Measurements from ENCODE around the gene HIRIP3.

DNA sequence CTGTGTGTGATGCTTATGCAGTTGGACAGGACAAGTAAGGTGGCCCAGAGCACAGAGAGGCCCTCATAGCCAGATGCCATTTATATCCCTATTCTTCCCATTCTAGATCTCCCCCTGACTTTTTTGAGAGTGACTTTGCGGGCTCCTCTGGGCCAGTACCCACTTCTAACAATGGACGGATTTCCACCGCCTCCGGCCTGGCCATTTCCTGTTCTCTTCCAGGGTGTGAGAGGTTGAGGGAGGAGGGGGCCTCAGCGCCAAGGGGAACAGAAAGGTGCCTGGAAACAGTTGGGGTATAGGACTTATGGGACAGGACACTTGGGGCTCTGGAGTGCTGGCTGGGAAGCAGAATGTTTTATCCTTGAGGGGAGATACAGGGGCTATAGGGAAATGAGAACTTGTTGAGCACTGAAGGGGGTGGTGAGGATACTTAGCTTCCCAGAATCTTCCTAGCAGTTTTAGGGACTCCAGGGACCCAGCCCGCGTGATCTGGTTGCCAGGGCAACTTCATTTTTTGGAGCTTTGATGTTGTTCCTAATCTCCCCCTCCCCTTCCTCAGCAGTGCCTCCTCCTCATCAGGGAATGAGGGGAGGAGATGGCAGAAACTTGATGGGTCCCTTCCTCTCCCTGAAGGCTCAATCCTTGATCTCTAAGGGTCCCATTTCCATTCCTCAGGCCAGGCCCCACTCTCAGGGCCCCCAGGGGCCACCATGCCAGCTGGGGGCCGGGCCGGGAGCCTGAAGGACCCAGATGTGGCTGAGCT lies 18.2 kb downstream of the HIRIP3 start:
- TF ChIP-seq, protein P1, sequence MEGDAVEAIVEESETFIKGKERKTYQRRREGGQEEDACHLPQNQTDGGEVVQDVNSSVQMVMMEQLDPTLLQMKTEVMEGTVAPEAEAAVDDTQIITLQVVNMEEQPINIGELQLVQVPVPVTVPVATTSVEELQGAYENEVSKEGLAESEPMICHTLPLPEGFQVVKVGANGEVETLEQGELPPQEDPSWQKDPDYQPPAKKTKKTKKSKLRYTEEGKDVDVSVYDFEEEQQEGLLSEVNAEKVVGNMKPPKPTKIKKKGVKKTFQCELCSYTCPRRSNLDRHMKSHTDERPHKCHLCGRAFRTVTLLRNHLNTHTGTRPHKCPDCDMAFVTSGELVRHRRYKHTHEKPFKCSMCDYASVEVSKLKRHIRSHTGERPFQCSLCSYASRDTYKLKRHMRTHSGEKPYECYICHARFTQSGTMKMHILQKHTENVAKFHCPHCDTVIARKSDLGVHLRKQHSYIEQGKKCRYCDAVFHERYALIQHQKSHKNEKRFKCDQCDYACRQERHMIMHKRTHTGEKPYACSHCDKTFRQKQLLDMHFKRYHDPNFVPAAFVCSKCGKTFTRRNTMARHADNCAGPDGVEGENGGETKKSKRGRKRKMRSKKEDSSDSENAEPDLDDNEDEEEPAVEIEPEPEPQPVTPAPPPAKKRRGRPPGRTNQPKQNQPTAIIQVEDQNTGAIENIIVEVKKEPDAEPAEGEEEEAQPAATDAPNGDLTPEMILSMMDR (IDR thresholded peaks at IDR 0.05): no peak
- TF ChIP-seq EP300 (IDR thresholded peaks at IDR 0.05): no peak

All from stomach (tissue), 4 donors.